OCI-LY1 (cell line): ENCODE results near the gene FTO.

ENCODE experiments used
- CTCF ChIP-seq: fragments of 200-600 bp; sonication (generic), shearing (Covaris generic); IDR thresholded peaks from 2 replicates; pipeline ENCODE4 v1.5.1; 2017; ENCODE audit warnings: mild to moderate bottlenecking, antibody characterized with exemption, low read length, moderate library complexity, mixed read lengths
- EZH2 ChIP-seq: fragments of 200-600 bp; sonication (generic), shearing (Covaris generic); IDR thresholded peaks from 2 replicates; pipeline ENCODE4 v1.8.0; 2017; ENCODE audit warnings: borderline replicate concordance, mixed run types, mild to moderate bottlenecking, antibody characterized with exemption, low read length, moderate library complexity, mixed read lengths

DNA sequence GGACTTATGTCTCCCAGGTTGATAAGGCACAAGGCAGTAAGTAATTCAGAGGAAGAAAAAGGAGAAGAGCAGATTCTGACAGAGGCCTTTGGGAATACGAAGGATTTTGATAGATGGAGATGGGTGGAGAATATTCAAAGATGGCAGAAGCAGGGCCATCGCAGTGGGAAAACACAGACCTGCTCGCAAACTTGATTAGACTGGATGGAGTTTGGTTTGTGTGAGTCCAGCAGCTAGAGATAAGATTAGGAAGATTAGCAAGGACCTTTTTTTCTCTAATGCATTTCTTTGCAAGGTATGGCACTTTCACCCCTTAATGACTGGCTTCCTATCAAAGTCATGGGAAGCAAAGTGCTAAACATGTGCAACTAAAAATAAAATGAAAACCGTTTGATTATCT, 196.7 kb downstream of the FTO start:
- TF ChIP-seq CTCF (no peak), EZH2 (no peak)
